Upper lobe of left lung (tissue), 4 donors: Measurements from ENCODE around the gene C4B.
"Not testable (repeated sequence)": the region's sequence is repeated elsewhere in the genome, so short reads cannot be mapped to it uniquely, and the experiment has no call there.

Experiments used
- CTCF ChIP-seq, 6 experiments: fragments of 450-650 bp in 4 of 6; fragments of 200-600 bp in 2 of 6; sonication (generic) in 2 of 6; IDR thresholded peaks; one replicate each; pipeline ENCODE4 v1.5.1; 2016 to 2019; ENCODE audit warnings: antibody characterized with exemption in 6 of 6
- POLR2A ChIP-seq, 4 donors: fragments of 450-650 bp; IDR thresholded peaks; one replicate each; pipeline ENCODE4 v1.5.1; 2016 to 2017; ENCODE audit warnings: antibody characterized with exemption in 4 of 4, mild to moderate bottlenecking in 2 of 4

DNA sequence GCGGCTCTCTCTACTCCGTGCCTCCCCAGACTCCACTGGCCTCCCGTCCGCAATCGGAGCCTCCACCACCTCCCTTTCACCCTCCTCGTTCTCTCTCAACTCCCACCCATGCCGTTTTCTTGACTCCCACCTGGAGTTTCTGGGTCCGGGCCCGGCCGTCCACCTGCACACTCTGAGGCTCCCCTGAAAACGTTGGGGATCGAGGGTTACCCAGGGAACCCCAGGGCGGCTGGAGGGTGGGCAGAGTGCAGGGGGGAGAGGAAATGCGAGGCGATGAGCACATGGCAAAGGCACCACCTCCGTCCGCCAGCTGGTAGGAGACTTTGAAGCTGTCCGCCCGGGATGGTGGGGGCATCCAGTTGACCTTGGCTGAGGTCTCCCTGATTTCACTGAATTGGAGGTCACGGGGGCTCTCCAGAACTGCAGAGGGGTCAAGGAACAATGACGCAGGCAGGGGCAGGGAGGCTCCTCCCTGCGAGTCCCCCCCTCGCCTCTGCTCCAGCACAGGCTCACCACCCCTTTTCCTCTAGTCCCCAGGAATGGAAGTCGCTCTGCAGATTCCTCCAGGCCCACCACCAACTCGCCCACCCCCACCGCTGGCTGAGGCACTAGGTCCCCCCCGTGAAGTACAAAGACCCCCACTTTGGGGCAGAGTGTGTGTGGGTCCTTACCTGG is 3.6 kb upstream of the C4B start:
- TF ChIP-seq CTCF, POLR2A (IDR thresholded peaks at IDR 0.05): not testable (repeated sequence)
